AG08396 (cell line): Measurements from ENCODE around the gene SLC9A7.
"Not testable (repeated sequence)": the region's sequence is repeated elsewhere in the genome, so short reads cannot be mapped to it uniquely, and the experiment has no call there.

ENCODE experiments used
- DNase-seq: peaks from one replicate; pipeline ENCODE4 v3.0.0; 2012; ENCODE audit warnings: low spot score, mixed read lengths

The SLC9A7 gene

DNA sequence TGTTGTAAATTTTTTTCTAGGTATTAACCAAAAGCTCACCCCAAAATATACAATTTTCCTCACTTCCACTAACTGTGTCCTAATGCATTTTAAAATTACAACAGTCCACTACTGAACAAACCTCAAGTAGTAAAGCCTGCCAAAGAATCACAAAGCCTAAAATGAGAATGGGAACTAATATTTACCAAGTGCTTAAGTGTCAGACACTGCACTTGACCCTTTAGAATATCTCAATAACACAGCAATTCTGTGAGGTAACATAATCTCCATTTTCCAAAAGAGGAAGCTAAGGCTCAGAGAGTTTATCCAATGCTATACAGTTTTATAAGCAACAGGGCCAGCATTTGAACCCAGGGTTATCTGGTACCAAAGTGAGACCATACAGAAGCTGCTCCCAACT, 4.9 kb downstream of the SLC9A7 start:
- no peak for DNase-seq

- DNase-seq: no peak
Measured at GRCh38 chrX:46750889-46751288, 8.0 kb downstream of the SLC9A7 start.

GRCh38 chrX:46744009-46744408, 14.9 kb downstream of the SLC9A7 start:
- DNase-seq: no peak

DNA sequence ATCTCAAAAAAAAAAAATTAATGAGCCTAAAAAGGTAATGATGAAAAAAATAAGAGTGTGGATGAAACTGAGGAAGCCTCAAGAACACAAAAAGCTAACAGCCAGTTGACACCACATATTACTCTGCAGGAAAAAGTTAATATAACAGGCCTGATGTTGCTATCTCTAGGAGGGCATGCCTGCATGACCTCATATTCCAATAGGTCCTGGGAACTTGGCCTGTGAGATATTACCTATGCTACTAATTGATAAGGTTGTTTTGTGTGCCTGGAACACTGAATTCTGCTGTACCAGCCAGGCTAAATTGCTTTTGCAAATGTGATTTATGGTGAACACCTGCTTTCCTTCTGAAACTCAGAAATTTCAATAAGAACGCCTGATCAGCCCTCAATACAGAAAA, 15.9 kb downstream of the SLC9A7 start:
- DNase-seq: no peak

- no peak for DNase-seq
Measured at GRCh38 chrX:46739736-46740135, 19.2 kb downstream of the SLC9A7 start.

DNA sequence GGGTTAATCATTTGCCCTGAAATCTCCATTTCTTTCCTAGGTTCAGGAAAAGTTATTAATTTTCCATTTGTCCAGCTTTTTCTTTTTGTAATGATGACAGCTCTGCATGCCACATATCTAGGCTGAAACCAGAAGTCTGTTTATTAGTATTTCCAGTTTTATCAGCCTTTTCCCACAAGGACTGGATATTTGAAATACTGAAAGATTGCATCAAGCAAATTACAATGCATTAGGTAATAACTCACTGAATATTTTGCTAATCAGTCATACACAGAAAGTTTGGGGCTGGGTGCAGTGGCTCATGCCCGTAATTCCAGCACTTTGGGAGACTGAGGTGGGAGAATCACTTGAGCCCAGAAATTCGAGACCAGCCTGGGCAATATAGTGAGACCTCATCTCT, 21.5 kb downstream of the SLC9A7 start:
- no peak for DNase-seq

GRCh38 chrX:46737041-46737440, 21.9 kb downstream of the SLC9A7 start:
- DNase-seq: no peak

DNA sequence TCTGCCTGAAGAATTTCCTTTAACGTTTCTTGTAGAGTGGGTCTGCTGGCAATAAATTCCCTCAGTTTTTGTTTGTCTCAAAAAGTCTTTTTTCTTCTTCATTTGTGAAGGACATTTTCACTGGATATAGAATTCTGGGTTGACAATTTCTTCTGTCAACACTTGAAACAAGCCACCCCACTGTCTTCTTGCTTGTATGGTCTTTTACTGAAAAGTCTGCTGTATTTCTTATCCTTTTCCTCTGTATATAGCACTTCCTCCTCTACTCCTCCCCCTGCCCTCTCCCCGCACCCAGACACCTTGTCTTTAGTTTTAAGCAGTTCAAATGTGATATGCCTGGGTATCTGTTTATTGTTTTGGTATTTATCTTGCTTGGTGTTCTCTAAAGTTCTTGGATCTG, 23.3 kb downstream of the SLC9A7 start:
- DNase-seq: no peak

DNA sequence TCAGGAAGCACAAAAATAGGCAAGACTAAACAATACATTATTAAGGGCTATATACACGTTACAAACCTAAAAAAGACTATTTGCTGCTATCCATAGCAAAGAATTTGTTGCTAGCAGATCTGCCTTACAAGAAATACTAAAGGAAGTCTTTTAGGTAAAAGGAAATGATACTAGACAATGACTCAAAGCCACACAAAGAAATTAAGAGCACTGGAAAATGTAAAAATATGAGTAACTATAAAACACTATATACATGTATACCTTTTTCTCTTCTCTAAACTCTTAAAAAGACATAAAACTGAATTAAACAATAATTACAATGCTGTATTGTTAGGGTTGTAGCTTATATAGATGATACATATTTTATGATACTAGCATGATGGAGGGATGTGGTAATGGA, 25.7 kb downstream of the SLC9A7 start:
- DNase-seq: no peak

DNA sequence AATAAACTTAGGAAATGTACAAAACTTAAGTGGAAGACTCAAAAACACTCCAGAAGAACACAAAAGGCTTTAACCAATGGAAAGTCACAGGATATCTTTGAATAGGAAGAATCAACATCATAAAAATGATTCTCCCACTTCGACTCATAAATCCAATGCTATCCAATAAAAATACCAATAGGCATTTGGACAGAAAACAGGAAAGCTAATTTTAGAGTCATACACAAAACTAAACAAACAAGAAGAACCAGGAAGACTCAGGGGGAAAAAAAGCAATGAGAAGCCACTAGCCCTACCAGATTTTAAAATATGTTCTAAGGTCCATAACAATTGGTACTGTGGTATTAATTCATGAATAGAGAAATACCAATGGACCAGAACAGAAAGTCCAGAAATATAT, 28.2 kb downstream of the SLC9A7 start:
- DNase-seq: no peak

- DNase-seq: no peak
Measured at GRCh38 chrX:46727441-46727840, 31.5 kb downstream of the SLC9A7 start.

- not testable (repeated sequence) for DNase-seq
Measured at GRCh38 chrX:46723569-46723927, 35.4 kb downstream of the SLC9A7 start.

- DNase-seq: no peak
Measured at GRCh38 chrX:46722742-46723568, 36.0 kb downstream of the SLC9A7 start.

DNA sequence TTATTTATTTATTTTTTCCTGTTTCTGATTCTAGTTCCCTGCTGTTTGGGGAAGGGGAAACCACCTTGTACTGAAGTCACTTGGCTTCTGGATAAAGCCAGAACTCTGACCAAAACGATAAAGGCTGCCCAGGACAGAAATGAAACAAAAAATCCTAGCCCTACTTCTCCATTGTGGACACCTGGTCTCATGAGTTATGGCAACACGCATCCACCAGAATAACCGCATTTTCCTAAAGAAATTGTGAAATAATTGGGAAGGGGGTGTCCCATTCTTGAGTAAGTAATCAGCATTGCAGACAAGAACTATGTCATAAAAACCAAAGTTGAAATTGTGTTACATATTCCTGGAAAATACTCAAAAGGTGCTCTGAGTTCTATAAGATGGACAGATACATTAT, 42.1 kb downstream of the SLC9A7 start:
- no peak for DNase-seq

GRCh38 chrX:46715997-46716396, 42.9 kb downstream of the SLC9A7 start:
- DNase-seq: no peak

- DNase-seq: no peak
Measured at GRCh38 chrX:46715530-46715929, 43.4 kb downstream of the SLC9A7 start.

DNA sequence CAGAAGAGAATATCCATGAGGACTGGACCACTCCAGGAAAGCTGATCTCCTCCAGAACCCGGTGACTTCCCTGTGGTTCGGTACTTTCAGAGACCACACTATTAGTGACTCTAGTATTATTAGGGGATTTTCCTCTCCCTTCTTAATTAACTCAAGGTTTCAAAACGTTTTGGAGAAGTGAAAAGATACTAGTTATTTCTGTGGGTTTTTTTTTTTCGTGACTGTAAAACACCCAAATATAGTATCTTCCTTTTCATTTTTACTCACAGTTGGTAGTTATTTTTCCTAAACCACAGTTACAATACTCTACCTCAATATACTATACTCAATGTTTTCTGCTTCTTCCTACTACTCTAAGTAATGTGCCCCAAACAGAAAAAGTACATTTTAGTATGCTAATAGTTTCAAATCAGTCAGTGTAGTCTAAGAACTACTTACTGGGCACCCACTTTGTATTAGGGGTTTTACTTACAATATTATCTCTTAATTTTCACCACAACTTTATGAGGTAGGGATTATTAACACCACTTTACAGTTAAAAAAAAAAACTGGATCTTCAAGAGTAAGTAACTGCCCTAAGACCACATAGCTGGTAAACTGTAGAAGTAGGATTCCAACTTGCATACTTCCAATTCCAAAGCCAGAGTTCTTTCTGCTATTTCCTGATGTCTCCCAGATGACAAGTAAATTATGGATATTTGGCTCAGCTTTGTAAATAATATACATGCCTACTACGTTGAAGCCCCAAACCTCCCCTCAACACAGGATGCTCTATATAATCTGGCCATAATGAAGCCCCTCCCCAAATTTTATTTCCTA, 45.0 kb downstream of the SLC9A7 start:
- DNase-seq: no peak

- DNase-seq: no peak
Measured at GRCh38 chrX:46712764-46713163, 46.2 kb downstream of the SLC9A7 start.

DNA sequence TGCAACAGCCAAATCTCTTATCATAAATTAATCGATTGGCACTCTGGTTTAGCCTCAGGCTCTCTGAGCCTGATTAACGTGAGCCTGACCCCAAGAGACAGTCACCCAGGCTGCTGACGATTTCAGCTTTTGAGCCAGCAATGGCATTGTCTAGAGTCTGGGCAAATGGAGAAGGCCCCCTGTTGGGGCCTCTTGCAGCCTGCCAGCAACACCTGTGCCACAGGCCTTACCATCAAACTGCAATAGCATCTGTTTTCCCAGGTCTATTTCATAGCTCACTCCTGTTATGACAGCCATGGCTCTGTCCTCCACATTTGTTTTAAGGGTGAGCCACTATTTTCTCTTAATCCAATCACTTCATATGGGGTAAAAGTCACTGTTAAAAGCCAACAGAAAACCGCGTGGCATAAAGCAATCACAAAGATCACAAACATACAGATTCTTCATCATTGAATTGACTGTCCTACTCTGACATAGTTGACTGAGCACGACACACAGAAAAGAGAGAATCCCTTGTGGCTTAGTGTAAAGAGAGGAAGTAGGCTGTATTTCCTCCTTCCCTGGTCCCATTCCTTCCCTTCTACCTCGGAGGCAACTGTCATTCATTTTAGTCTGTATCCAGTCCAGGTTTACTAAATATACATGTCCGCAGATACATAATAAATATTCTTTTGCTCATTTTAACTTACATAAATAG, 47.8 kb downstream of the SLC9A7 start:
- no peak for DNase-seq

DNA sequence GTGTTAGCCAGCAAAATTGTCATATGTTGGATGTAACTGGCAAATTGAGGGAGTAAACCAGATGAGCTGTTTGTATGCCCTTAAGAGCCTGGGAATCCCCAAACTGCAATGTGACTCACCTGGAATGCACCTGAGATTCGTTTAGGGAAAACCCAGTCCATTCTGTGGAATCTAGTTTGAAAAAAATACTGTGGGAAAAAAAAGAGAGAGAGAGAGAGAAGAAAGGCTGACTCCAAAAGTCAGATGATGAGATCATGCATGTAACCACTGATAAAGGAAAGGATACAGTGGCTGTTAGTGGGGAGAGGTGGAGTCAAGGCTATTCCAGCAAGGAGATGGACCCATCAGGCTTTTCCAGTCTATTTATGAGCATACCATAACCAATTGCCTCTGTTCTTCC, 48.5 kb downstream of the SLC9A7 start:
- no peak for DNase-seq

DNA sequence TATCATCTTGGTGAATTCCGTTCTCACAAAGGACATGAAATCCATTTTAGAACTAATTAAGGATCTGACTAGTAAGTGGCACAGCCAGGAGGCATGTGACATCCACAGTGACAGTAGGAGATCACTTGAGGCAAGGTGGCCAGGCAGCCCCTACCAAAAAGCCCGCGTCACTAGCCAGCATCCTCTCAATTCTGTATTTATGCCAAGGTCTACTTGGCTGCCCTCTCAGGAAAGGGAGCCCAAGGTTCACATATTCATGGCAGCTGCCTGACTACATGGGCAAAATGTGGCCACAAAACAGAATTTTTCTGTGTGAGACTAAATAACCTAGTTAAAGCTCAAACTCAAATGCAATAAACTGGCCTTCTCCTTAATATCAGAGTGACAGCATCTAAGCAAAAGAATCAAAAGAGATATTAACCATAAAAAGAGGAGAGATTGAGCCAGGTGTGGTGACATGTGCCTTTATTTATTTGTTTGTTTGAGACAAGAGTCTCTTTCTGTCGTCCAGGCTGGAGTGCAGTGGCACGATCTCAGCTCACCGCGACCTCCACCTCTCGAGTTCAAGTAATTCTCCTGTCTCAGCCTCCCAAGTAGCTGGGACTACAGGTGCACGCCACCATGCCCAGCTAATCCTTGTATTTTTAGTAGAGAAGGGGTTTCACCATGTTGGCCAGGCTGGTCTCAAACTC, 51.5 kb downstream of the SLC9A7 start:
- no peak for DNase-seq

DNA sequence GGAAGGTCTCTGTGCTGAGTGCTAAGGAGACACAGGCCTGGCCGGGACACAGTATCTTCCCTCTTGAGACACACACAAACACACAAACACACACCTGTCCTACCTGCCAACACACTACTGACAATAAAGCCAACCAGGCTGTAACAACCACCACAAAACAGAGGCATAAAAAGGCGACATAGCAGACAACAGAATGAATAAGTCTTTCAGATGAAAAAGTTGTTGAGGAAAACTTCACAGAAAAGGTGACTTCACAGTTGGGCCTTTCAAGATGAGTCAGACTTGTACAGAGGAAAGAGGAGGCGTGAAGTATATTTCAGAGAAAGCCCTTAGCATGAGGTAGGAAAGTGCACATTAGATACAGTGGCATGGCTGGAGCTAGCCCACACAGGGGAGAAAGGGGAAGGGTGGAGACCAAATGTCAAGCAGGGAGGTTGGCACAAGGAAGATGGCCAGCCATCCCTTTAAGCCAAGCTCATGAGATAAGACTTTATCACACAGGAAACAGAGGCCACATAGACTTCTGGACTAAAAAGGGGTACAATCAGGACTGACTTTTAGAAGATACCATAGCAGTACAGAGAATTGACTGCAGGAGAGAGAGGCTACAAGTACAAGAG, 54.0 kb downstream of the SLC9A7 start:
- no peak for DNase-seq
